ENCODE results near the gene OTOF. TPM values are rescaled to one million over a fixed set of nuclear protein-coding genes. Genes with fewer than 3 reads are reported as not detected.

OTOF gene
- total and polyA plus RNA-seq, 2 of the 13 experiments (the other 11 are each of a cell fraction or from before 2014, with no cell fraction given): 0.04 TPM; not detected in 1

DNA sequence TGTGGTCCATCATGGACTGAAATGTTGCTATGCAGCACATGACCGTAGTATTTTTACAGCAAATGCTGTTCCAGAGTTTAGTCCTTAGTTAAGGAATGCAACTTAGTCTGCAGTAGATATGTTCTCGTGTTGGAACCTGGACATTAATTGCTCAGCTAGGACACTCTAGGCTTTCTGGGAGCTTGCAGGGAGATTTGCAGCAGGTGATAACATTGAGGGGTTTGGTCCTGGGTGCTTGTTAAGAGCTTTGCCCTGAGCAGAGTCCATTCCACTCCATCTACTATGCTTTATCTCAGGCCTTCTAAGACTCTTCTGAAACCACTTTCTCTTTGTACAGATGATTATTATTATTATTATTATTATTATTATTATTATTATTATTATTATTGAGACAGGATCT, 49.1 kb downstream of the OTOF start:
- CTCF ChIA-PET (ENCODE audit: low intra/inter-chr PET ratio, low total read pairs): no interaction called here
- H3K9me3 ChIP-seq (ENCODE audit: low read length): no peaks in the 10 kb centered on the region
- no peak overlapping the region for H3K4me2 ChIP-seq (ENCODE audit: low read depth, low read length)
- no peak for TF ChIP-seq TBP (CRISPR knock-in tag; IDR thresholded peaks at IDR 0.05)
- no peak for FAIRE-seq
- ATAC-seq: no peak
- no peaks in the 10 kb centered on the region for H4K20me1 ChIP-seq (ENCODE audit: insufficient read depth, low read length)
- intact Hi-C loops (cut with micrococcal nuclease; ENCODE audit: unreplicated experiment) (no loop called here), in situ Hi-C loops (cut with HindIII; ENCODE audit: extremely low pct_ligation_motif_present, low pct_unique_long_range_greater_than_20kb) (no loop called here)
- no peak for DNase-seq (ENCODE audit: low spot score)
- H3K36me3 ChIP-seq (replicated peaks in 1 of 2; ENCODE audit: control insufficient read depth in 1 of 2, insufficient read depth in 2 of 2, low read length in 2 of 2): no peaks in the 10 kb centered on the region
- WGBS (ENCODE audit: low lambda C conversion rate): 40% methylated on average over 2 of the region's 2 CpGs
- POLR2A ChIA-PET: no interaction called here
- H3K27me3 ChIP-seq (ENCODE audit: control insufficient read depth in 1 of 2, insufficient read depth in 2 of 2, low read length in 2 of 2): peaks cover 0 to 3% of the 10 kb centered on the region in 2 experiments; a peak in 2 of 5 replicates
- no peak overlapping the region for H3K4me3 ChIP-seq (replicated peaks in 1 of 3; ENCODE audit: insufficient read depth in 1 of 3, low read depth in 2 of 3, low read length in 3 of 3)
- H3K9ac ChIP-seq (ENCODE audit: insufficient read depth, low read depth, low read length): no peak overlapping the region
- no peaks in the 10 kb centered on the region for H3K79me2 ChIP-seq (ENCODE audit: insufficient read depth, low read length)
- H3K27ac ChIP-seq (ENCODE audit: extremely low read length, insufficient read depth, low read length): no peak overlapping the region
- H2AFZ ChIP-seq (ENCODE audit: low read length): no peak overlapping the region
- BruUV-seq (replicated peaks): no TSS peak
- H3K4me1 ChIP-seq (ENCODE audit: insufficient read depth, low read length): no peaks in the 10 kb centered on the region

DNA sequence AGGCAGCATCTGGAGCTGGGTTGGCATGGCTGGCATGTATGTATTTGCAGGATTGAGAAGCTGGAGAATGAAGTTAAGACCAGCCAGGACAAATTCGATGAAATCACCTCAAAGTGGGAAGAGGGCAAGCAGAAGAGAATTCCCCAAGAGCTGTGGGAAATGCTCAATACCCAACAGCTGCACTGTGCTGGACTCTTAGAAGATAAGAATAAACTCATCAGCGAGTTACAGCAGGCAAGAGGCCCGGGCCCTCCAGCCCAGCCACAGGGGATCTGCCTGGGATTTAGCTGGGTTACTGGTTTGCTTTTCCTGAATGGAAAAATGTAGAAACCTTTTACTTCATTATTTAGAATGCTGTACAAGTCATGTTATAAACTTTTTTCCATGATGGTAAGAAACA, 53.7 kb downstream of the OTOF start:
- Histone ChIP-seq H3K36me3 (replicated peaks in 1 of 2; ENCODE audit: control insufficient read depth in 1 of 2, insufficient read depth in 2 of 2, low read length in 2 of 2) (no peaks in the 10 kb centered on the region), H3K79me2 (ENCODE audit: insufficient read depth, low read length) (no peaks in the 10 kb centered on the region), H3K9me3 (ENCODE audit: low read length) (no peaks in the 10 kb centered on the region), H2AFZ (ENCODE audit: low read length) (no peak overlapping the region), H3K4me3 (replicated peaks in 1 of 3; ENCODE audit: insufficient read depth in 1 of 3, low read depth in 2 of 3, low read length in 3 of 3) (no peak overlapping the region), H3K27ac (ENCODE audit: extremely low read length, insufficient read depth, low read length) (no peak overlapping the region), H3K4me2 (ENCODE audit: low read depth, low read length) (no peak overlapping the region), H3K4me1 (ENCODE audit: insufficient read depth, low read length) (no peaks in the 10 kb centered on the region), H4K20me1 (ENCODE audit: insufficient read depth, low read length) (no peaks in the 10 kb centered on the region), H3K27me3 (ENCODE audit: control insufficient read depth in 1 of 2, insufficient read depth in 2 of 2, low read length in 2 of 2) (peaks cover 1 to 3% of the 10 kb centered on the region in 2 experiments; a peak in 1 of 5 replicates), H3K9ac (ENCODE audit: insufficient read depth, low read depth, low read length) (no peak overlapping the region)
- no peak for FAIRE-seq
- no peak for DNase-seq (ENCODE audit: low spot score)
- POLR2A ChIA-PET: interaction anchor here (1.3 kb wide), 1 partner anchor 10 kb away, joined by 3 read pairs; no protein-coding TSS in a partner anchor
- in situ Hi-C loops (cut with HindIII; ENCODE audit: extremely low pct_ligation_motif_present, low pct_unique_long_range_greater_than_20kb) (no loop called here), intact Hi-C loops (cut with micrococcal nuclease; ENCODE audit: unreplicated experiment) (no loop called here)
- TF ChIP-seq CREM (IDR thresholded peaks at IDR 0.05) (no peak), CREM (CRISPR knock-in tag; IDR thresholded peaks at IDR 0.05) (no peak), KDM1A (CRISPR knock-in tag; IDR thresholded peaks at IDR 0.05) (no peak)
- ATAC-seq: no peak
- CTCF ChIA-PET (ENCODE audit: low intra/inter-chr PET ratio, low total read pairs): no interaction called here
- no TSS peak for BruUV-seq (replicated peaks)
- 11% methylated on average over 3 of the region's 3 CpGs for WGBS (ENCODE audit: low lambda C conversion rate)

Data from HepG2 (cell line).